Right atrium auricular region (tissue), 2 donors: Measurements from ENCODE around the gene ARAP2. TPM values are rescaled to one million over a fixed set of nuclear protein-coding genes. Genes with fewer than 3 reads are reported as not detected.

ENCODE experiments used
- DNase-seq: peaks from one replicate; pipeline ENCODE4 v3.0.0-alpha.2; 2019; ENCODE audit warnings: low spot score
- H3K27ac ChIP-seq, 2 donors: fragments of 200-600 bp; sonication (generic); 1 replicate in 1 of 2; 2 replicates in 1 of 2; pipeline ENCODE4 v1.5.1; 2016 to 2019
- H3K27me3 ChIP-seq, 2 donors: fragments of 200-600 bp; sonication (generic); one replicate each; pipeline versions ENCODE4 v1.5.1 to v1.6.0; 2017 to 2019
- H3K36me3 ChIP-seq: fragments of 200-600 bp; sonication (generic); one replicate; pipeline ENCODE4 v1.5.1; 2016
- H3K4me1 ChIP-seq, 2 donors: fragments of 200-600 bp; sonication (generic); one replicate each; pipeline versions ENCODE4 v1.5.1 to v1.6.0; 2017 to 2019
- H3K4me3 ChIP-seq, 2 donors: fragments of 200-600 bp; sonication (generic); 1 replicate in 1 of 2; 2 replicates in 1 of 2; pipeline ENCODE4 v1.5.1; 2017 to 2019; ENCODE audit warnings: mild to moderate bottlenecking in 1 of 2, moderate library complexity in 1 of 2
- H3K9me3 ChIP-seq, 2 donors: fragments of 200-600 bp; sonication (generic); one replicate each; pipeline ENCODE4 v1.5.1; 2019
- total RNA-seq, 2 donors: library from RNA; depleted of rRNA; stranded (reverse); fragments of >200 nt; gene quantifications; one replicate each; pipeline ENCODE4 v1.1.0, GENCODE V29; 2016
- TF ChIP-seq, protein P1 (sequence below), 2 donors: fragments of 200-600 bp; sonication (generic); IDR thresholded peaks; one replicate each; pipeline ENCODE4 v1.5.1; 2019; ENCODE audit warnings: antibody characterized with exemption in 2 of 2

Gene ARAP2
- total RNA-seq, 2 donors from 2014 or later = 5.7 to 10.1 TPM

DNA sequence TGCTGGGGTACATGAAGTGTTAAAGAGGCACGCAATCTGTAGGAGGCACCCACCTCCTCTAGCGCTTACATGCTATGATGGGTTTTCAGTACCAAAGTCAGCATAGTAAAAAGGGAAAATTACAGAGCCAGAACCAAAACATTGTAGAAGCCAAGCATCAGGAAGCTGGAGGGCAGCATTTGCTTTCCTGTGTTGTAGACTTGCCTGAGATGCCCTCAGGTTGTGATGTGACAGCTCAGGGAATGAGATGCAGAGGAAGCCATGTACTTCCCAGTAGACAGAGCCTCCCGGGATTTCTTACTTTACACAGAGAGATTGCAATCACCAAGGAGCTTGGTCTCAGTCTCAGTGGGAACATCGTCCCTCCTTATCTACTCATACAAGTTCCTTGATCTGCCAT lies 161.5 kb downstream of the ARAP2 start:
- Histone ChIP-seq H3K36me3 (no peaks in the 10 kb centered on the region), H3K4me1 (no peaks in the 10 kb centered on the region), H3K4me3 (no peak overlapping the region), H3K27me3 (no peaks in the 10 kb centered on the region), H3K9me3 (no peaks in the 10 kb centered on the region), H3K27ac (no peak overlapping the region)
- TF ChIP-seq, protein P1, sequence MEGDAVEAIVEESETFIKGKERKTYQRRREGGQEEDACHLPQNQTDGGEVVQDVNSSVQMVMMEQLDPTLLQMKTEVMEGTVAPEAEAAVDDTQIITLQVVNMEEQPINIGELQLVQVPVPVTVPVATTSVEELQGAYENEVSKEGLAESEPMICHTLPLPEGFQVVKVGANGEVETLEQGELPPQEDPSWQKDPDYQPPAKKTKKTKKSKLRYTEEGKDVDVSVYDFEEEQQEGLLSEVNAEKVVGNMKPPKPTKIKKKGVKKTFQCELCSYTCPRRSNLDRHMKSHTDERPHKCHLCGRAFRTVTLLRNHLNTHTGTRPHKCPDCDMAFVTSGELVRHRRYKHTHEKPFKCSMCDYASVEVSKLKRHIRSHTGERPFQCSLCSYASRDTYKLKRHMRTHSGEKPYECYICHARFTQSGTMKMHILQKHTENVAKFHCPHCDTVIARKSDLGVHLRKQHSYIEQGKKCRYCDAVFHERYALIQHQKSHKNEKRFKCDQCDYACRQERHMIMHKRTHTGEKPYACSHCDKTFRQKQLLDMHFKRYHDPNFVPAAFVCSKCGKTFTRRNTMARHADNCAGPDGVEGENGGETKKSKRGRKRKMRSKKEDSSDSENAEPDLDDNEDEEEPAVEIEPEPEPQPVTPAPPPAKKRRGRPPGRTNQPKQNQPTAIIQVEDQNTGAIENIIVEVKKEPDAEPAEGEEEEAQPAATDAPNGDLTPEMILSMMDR (IDR thresholded peaks at IDR 0.05) = no peak
- no peak for DNase-seq

DNA sequence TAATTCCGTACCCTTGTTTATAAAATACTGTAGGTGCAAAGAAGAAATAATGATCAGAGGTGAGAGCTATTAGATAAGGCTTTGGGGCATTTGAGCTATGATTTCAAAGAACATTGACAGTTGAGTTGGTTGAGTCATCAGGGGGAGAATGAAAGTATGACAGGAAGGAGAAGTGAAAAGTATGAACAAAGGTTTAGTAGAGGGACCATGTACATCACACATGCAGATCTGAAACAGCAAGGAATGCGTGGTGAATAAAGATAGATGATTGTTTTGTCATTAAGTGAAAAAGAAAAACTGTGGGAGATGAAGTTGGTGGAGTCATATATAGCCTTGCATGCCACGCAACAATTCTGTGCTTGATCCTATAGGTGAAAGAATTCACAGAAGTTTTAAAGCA lies 163.1 kb downstream of the ARAP2 start:
- no peaks in the 10 kb centered on the region for H3K27me3 ChIP-seq
- no peak for DNase-seq
- no peaks in the 10 kb centered on the region for H3K4me1 ChIP-seq
- H3K27ac ChIP-seq = no peak overlapping the region
- H3K4me3 ChIP-seq = no peak overlapping the region
- H3K9me3 ChIP-seq = no peaks in the 10 kb centered on the region
- no peaks in the 10 kb centered on the region for H3K36me3 ChIP-seq
- TF ChIP-seq, protein P1 (IDR thresholded peaks at IDR 0.05) = no peak

DNA sequence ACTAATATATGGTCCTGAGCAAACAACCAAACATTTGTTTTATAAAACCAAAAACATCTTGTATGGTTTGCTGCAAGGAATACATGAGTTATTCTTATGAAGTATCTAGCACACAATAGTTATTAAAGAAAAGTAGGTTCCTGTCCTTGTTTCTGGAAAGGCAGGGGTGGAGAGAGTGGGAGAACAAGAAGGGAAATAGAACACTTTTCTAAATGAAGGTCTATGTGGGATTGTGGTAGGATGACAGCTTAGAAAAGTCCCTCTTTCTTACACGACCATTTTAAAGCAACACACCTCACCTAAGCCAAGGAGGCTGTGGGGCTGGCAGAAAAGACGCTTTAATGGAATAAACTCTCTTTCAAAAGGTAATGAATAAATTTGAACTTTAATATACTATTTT lies 164.6 kb downstream of the ARAP2 start:
- Histone ChIP-seq H3K27me3 (no peaks in the 10 kb centered on the region), H3K4me3 (no peak overlapping the region), H3K36me3 (no peaks in the 10 kb centered on the region), H3K9me3 (no peaks in the 10 kb centered on the region), H3K27ac (no peak overlapping the region), H3K4me1 (no peaks in the 10 kb centered on the region)
- TF ChIP-seq, protein P1 (IDR thresholded peaks at IDR 0.05) = no peak
- no peak for DNase-seq

DNA sequence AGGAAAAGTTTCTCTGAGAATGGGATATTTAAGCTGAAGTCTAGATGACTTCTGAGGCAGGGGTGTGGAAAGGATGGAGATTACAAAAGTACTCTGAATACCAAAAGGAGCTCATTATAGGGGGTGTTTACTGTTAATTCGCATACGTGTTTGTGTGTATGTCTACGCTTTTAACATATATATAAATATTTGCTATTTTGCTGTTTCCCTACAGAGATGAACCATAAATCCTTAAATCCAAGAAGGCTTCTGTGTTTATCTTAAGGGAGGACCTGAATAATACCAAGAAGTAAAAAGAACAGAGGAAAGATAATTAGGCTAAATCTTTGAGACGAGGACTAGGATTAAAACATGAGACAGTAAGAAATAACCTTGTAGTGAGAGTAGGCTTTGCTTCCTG lies 166.0 kb downstream of the ARAP2 start:
- Histone ChIP-seq H3K27ac (no peak overlapping the region), H3K9me3 (no peaks in the 10 kb centered on the region), H3K36me3 (no peaks in the 10 kb centered on the region), H3K4me1 (no peaks in the 10 kb centered on the region), H3K4me3 (no peak overlapping the region), H3K27me3 (no peaks in the 10 kb centered on the region)
- TF ChIP-seq, protein P1 (IDR thresholded peaks at IDR 0.05) = no peak
- no peak for DNase-seq

DNA sequence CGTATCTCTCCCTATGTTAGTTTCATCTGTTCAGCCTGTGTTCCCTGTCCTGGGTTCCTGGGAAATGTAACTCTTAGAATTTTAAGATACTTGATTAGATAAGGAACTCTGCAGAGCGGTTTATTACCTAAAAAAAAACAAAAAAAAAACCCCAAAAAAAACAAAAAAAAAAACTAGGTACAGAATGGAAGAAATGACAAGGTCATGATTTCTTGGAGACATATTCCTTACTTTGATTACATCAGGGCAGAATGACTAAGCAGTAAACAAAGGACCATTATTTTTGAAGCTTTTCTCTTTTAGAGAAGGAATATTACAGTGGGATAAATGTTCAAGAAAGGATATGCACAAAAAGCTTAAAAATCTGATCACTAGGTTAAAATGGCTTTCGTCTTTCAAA lies 171.8 kb downstream of the ARAP2 start:
- TF ChIP-seq, protein P1 (IDR thresholded peaks at IDR 0.05) = no peak
- Histone ChIP-seq H3K4me3 (no peak overlapping the region), H3K4me1 (no peaks in the 10 kb centered on the region), H3K27ac (no peak overlapping the region), H3K36me3 (no peaks in the 10 kb centered on the region), H3K9me3 (no peaks in the 10 kb centered on the region), H3K27me3 (no peaks in the 10 kb centered on the region)
- no peak for DNase-seq

DNA sequence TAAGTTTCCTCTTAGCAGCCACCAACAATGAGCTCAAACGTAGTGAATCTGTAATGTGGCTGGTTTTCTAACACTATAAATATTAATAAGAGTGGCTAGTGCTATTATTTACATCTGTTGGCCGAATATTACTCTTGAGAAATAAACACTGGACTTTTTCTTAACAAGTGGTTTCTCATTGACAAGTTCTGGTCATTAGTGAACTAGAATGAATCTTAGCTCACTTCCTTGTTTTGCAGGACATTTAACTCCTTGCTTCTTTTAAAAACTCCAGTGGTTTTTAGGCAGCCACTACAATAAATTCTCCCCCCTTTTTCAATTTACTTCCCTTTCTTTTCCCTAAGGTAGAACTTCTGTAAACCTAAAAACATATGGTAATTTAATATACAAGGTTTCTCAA lies 177.2 kb downstream of the ARAP2 start:
- H3K27ac ChIP-seq = no peak overlapping the region
- TF ChIP-seq, protein P1 (IDR thresholded peaks at IDR 0.05) = no peak
- no peaks in the 10 kb centered on the region for H3K27me3 ChIP-seq
- no peak overlapping the region for H3K4me3 ChIP-seq
- DNase-seq = no peak
- no peaks in the 10 kb centered on the region for H3K36me3 ChIP-seq
- no peaks in the 10 kb centered on the region for H3K9me3 ChIP-seq
- no peaks in the 10 kb centered on the region for H3K4me1 ChIP-seq
